ENCODE results near the gene C10orf90.

The C10orf90 gene

DNA sequence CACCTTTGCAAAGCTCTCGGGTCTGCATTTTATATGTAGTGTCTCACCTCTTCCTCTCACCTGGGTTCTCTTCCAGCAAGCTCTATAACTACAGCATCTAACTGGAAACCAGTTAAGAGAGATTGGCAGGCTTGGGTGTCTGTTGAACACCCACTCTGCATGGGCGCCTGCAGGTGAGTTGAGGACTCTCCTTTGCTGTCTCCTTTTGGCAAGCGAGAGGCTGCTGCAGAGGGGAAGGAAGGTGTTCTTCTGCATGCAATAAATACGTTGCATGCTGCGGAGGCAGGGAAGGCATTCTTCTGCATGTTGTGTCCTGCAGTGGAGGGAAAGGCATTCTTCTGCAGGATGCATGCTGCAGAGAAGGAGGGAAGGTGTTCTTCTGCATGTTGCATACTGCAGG lies 200.8 kb downstream of the C10orf90 start:
- no peak overlapping the region for H3K4me3 ChIP-seq (ENCODE audit: low read depth, low read length)

DNA sequence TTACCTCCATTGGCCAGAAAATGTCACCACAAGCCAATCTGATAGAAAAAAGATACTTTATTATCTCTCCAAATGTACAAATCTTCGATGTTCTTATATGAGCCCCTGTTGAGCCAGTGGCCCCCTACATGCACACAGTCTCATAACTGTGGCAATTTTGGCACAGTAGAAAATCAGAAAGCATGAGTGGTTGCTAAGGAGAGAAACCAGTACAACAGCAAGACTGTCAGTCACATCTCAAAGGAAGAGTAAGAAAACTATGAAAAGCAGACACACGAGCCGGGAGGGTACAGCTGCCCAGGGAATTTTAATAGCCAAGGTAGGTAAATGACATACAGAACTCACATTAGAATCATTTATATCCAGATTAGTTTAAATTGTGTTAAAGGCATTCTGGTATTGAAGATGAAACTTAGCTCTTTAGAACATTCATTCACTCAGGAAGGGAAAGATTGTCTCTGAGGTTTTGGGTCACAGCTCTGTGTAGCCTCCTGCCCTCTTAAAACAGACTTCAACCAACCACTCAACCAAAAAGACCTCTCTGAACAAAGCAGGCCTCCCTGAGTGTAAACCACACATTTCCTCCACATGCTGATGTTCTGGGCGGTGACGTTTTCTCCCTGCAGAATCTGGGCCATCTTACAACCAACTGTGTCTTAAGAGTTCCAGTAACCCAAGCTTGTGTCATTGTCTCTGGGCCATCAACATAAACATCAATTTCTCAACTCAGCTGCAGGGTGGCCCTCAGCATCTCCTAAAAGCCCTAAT lies 201.4 kb downstream of the C10orf90 start:
- H3K4me3 ChIP-seq (ENCODE audit: low read depth, low read length), result no peak overlapping the region

DNA sequence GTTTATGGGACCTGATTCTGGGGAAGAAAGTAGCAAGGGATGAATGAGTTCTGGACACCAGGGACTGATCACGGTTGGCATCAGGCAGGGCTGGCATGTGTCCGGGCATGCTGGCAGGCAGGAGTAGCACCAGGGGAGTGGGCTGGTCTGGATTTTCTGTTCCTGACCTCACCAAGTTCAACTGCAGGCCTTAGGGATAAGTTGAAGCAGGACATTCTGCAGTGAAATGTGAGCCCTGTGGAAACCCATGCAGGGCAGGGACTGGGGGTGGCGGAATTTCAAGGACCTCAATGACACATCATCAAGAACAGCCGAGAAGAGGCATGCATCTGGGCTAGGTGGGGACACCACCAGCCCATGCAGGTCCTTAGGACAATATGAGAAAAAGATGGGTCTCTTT lies 202.0 kb downstream of the C10orf90 start:
- no peak overlapping the region for H3K4me3 ChIP-seq (ENCODE audit: low read depth, low read length)

DNA sequence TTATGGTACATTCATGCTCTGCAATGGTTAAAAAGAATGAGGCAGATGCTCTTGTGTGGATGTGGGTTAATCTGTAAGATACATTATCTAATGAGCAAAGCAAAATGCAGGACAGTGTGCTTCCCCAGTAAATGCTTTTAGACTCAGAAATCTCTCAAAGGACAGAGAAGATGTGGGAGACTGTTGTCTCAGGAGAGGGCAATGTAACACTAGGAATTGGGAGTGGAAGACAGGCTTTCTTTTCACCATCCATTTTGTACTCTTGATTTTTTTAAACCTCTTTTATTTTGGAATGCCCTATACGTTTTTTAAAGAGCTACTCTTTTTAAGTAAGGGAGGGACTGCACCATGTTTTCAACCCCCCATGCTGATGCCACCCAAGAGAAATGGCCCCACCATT lies 204.7 kb downstream of the C10orf90 start:
- no peak overlapping the region for H3K4me3 ChIP-seq (ENCODE audit: low read depth, low read length)

DNA sequence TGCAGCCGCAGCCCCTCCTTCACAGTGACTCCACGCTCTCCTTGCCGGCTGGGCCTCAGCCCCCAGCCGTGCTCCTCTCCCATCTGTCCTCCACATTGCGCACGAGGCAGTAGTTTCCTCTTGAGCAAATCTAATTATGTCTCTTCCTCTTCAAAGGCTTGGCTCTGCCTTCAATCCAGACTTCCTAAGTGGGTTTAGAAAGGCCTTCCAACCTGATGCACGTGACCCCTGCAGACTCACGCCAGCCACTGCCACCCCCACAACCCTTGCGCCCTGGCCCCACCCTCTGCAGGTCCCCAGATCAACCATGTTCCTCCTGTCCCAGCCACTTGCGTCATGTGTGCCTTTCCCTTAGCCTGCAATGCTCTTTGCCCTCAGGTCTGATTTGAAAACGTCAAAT lies 207.2 kb downstream of the C10orf90 start:
- no peak overlapping the region for H3K4me3 ChIP-seq (ENCODE audit: low read depth, low read length)

DNA sequence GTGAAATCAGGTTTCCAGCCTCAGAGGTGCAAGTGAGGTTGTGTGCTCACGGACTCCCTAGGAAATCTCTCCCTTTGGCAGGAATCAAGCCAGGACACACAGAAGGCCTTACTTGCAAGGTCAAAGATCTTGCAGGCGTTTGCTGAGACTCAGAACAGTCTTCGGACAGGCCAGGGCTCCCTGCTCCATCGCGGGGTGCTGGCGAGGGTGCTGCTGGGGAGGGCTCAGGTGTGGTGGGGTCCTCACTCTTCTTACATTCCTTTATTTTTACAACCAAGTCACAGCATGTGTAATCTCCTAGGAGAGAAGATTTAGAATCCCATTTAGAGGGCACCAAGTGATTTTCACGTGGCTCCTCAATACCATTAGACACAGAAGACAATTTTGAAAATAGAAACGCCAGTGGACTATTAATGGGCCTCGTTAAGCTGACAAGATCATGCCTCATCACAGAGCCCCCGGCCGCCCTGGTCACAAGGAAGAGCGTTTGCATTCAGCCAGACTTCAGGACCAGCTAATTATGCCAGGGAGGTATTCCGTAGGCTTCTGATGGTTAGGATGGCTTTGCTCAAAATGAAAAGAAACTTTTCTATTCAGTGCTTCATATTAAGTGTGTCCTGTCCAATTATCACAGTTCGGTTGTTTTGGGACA lies 209.1 kb downstream of the C10orf90 start:
- H3K4me3 ChIP-seq (ENCODE audit: low read depth, low read length), result no peak overlapping the region

DNA sequence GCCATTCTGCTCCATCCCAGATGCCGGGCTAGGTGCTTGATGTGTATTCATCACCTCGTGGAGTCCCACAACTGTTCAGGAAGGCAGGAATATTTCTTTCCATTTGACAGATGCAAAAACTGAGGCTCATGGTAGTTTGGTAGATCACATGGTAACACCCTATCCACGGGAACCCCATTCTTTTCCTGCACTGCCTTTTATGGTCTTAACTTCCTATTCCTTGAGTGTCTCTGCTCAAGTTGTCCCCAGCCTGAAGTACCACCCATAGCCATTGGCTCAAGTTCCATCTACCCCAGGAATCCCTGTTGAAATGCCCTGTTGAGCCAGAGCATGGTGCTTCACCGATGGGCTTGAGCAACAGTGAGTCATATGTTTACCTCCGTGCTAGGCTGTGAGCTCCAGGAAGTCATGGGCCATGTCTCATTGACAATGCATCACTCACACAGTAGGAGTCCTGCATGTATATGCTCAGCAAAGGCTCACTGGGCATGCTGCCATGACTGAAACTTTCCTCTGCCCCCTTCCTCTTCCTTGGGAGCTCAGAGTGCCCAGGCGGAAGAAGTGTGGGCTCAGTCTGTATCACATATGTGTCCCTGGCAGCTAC lies 210.5 kb downstream of the C10orf90 start:
- H3K4me3 ChIP-seq (ENCODE audit: low read depth, low read length), result no peak overlapping the region

DNA sequence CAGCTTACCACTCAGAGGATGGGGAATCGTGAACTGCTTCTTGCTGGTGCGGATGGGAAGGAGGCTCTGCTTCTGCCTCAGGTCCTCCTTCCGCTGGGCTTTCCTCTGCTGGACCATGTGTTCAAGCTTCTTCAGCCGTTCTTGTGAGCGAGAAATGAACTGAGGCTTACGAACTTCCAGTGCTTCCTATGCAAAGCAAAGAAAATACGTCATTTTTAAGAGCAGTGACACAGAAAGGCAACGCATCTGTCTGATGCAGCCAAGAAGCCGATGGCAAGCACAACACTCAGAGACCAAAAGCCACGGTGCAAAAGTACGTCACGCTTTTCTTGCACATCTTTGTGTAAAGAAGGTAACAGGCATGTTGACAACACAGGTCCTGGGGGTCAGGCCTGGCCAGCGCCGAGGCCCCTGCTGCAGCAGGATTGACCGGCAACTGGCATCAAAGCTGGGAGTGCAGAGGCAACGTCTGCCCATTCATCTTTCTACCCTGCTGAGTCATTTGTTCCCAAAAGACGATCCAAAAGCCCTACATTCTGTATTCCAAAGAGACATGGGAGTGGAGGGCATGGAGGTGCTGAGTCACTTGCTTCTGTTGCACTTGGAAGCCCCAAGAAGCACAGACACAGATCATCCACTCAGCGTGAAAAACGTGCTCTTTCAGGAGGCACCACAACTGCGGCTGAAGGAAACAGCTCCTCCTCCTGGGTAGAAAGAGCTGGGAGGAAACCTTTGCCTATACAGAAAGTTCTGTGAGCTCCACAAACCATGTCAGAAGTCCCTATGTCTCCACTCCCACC lies 211.3 kb downstream of the C10orf90 start:
- no peak overlapping the region for H3K4me3 ChIP-seq (ENCODE audit: low read depth, low read length)

DNA sequence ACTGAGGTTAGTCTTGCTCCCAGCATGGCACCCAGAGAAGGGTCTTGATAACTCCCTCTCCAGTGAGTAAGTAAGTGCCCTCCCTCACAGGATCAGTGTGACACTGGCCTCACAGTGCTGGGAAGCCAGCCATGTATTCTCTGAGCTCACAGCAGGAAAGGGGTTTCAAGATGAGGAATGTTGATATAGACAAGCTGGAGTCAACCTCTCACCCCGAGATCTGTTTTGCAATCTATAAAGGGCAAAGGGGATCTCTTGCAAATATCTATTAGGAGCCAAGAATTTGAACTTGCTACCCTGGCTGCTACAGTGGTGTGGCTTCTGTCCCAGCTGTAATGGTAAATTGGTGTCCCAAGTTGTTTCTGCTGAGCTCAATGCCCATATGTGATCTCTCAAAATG lies 212.0 kb downstream of the C10orf90 start:
- H3K4me3 ChIP-seq (ENCODE audit: low read depth, low read length), result no peak overlapping the region

DNA sequence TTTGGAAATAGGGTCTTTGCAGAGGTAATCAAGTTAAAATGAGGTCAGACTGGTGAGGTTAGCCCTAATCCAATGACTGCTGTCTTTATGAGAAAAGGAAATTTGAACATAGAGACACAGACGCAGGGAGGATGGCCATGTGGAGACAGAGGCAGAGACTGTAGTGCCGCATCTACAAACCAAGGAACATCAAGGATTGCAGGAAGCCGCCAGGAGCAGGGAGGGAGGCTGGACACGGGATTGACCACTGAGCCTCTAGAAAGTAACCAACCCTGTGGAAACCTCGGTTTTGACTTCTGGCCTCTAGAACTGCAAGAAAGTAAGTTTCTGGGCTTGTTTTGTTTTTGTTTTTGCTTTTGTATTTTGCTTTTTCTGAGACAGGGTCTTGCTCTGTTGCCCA lies 213.9 kb downstream of the C10orf90 start:
- no peak overlapping the region for H3K4me3 ChIP-seq (ENCODE audit: low read depth, low read length)

DNA sequence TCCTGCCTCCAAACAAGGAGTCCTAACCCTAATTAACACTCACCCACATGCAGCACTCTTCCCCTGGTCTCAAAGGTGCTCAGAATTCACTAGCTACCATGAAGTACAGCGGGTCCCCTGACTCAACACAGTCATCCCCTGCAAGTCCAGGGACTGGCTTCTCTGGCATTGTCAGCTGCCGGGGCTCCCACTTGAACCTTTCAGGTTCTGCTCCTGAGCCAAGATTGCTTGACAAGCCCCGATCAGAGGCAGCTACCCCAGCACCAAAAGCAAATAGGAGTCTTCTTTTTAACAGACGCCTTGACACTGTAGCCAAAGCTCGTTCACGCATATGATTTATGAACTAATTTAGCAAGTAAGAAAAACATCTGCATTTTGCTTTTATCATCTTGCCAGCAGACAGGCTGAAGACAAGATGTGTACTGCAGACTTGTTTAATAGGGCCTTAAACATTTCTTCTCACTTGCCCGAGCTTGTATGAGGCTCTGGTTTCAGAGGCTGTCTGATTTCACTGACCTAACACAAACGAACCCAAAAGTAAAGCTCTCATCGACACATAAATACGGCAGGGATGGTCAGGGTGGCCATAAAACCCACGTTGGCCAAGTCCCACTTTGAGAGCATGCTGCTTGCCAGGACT lies 214.6 kb downstream of the C10orf90 start:
- H3K4me3 ChIP-seq (ENCODE audit: low read depth, low read length), result no peak overlapping the region

DNA sequence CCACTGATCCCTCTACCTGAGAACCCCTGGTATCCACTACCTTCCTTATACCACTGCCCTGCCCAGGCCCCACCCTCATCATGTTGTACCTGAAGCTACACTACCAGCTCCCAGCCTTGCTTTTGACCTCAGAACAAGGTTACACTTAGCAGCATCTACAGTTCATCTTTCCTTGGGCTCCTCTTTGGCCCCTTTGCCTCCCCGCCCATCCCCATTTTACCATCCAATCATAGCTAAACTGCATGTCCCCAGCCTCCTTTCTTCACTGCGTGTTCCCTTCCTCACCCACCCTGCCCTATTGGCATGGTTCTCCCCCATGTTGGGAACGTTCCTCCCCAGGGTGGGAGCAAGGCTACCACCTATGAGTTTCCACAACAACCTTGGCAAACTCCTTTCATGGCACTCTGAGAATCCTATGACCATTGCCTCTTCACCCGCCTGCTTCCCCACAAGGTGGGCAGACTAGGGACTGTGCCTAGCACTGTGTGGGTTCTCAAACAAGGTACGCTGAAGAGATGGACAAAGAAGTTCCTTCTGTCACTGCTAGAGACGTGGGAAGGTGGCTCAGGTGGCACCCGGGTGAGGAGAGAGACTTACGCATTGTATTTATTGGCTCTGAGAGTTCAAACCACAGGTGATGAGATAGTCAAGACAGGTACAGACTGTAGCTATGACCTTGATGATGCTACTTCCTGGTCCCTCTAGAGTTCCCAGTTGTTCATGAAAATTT lies 215.3 kb downstream of the C10orf90 start:
- H3K4me3 ChIP-seq (ENCODE audit: low read depth, low read length), result no peak overlapping the region

DNA sequence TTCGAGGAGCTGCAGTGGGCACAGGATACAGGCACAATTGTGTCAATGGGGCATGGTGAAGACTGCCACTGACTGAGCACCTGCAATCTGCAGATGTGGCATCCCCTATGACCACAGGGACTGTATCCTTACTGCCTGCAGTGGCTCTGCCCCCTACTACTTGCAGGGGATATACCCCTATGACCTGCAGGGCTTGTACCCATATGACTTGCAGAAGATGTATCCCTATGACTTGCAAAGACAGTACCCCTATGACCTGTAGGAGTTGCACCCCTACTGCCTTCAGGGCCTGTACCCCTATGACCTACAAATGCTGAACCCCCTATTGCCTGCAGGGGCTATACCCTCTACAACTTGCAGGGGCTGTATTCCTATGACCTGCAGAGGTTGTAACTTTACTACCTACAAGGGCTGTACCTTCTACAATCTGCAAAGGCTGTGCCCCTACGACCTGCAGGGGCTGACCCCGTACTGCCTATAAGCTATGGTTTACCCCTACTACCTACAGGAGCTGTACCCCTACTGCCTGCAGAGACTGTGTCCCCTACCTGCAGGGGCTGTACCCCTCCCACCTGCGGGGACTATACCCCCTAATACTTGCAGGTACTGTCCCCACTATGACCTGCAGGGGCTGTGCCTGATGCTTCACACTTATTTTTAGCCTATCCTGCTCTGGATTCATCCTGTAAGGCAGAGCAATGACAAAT lies 216.3 kb downstream of the C10orf90 start:
- H3K4me3 ChIP-seq (ENCODE audit: low read depth, low read length), result no peak overlapping the region

DNA sequence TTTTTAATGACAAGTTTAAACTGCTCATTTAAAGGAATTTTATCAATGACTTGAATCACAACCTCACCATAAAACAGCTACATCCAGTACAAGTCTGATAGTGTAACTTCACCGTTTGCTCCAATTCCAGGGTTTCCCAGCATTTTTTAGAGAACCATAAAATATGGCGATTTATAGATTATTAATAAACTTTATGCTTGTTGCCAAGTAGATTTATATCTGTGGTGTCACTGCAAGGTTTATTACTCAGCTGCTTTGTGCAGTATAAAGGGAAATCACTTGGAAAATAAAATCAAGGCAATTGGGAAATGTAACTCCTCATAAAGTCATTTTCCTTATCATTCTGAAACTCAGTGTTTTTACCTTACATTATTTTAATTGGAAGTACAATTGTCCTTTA lies 218.2 kb downstream of the C10orf90 start:
- no peak overlapping the region for H3K4me3 ChIP-seq (ENCODE audit: low read depth, low read length)

DNA sequence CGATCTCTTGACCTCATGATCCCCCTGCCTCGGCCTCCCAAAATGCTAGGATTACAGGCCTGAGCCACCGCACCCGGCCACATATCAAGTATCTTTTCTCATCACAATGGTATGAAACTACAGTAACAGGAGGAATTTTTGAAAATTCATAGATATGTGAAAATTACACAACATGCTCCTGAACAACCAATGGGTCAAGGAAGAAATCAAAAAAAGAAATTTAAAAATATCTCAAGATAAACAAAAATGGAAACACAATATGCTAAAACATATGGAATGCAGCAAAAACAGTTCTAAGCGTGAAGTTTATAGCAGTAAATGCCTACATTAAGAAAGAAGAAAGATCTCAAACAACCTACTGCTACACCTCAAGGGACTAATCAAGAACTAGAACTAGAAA lies 222.4 kb downstream of the C10orf90 start:
- no peak overlapping the region for H3K4me3 ChIP-seq (ENCODE audit: low read depth, low read length)

DNA sequence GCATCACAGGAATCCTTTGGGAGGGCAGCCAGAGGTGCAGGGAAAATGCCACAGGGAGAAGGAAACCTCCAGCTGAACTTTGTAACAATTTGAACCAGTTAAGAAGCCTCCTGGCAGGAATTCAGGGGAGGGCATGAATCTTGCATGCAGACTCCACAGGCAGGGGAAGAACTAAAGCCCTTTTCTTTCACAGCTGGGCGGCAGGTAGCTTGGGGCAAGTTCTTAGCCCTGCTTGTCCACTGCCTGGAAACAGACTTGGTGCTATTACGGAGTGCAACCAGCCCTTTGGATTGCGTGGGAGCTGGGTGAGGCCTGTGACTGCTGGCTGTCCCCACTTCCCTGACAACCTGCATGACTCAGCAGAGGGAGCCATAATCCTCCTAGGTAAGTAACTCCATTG lies 230.6 kb downstream of the C10orf90 start:
- H3K4me3 ChIP-seq (ENCODE audit: low read depth, low read length), result no peak overlapping the region

DNA sequence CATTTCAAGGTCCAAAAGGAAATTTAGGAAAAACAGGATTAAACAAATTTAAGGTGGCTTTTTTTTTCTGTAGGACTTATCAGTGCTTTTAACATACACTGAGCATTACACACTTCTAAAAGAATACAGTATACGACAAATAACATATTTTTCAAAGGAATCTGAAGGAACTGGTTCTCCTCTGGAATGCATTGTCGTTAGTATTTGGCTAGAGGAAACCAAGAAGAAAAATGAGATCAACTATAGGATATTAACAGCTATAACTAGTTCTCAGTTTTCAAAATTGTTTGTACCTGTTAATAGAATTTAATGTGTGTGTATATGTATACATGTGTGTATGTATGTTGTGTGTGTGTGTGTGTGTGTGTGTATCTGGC lies 232.1 kb downstream of the C10orf90 start:
- no peak overlapping the region for H3K4me3 ChIP-seq (ENCODE audit: low read depth, low read length)

DNA sequence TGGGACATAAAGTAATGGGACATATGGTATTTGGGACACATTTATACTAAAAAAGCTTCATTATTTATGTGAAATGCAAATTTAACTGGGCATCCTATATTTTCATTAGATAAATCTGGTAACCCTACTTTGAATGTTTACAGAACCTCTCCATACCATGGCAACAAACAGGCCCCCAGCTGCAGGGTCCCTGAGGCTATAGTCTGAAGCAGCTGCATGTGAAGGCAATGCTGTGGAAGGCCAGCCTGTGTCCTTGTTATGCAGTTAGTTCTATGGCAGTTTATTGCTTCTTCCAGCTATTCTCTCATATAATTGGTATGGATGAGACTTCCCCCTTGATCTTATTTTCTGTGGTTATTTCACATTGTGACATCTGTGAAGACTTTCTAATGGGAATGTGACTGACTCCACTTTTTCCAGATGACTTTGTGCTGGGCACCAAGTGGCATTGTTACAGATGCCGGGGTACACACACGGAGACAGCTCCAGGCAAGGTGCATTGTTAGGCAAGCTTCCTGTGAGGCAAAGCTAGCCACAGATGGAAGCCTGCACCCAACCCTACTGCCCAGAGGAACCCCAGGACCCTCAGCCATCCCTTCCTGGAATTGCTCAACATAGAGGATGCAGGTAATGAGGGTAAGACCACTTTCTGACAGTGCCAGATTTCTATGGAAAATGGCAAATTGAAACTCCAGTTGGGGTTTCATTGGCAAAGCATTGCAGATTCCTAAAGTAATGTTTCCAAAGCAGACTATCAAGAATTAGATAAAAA lies 232.7 kb downstream of the C10orf90 start:
- H3K4me3 ChIP-seq (ENCODE audit: low read depth, low read length), result no peak overlapping the region

DNA sequence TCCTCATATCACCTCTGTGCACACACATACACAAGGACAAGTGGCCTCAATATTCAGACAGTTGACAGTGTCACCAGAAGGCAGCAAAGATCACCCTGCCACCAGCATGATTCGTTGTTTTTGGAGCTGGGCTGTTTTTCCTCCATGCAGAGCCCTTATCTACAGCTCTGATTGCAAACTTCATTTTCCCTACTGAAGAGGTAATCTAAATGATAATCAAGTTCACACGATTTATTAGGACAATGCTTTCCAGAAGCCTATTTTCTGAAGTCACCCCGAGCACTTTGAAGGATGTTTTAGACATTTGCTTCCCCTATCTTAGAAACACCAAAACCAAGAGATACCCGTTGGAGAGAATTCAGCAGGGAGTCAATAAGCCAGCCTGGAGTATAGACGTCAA lies 236.3 kb downstream of the C10orf90 start:
- no peak overlapping the region for H3K4me3 ChIP-seq (ENCODE audit: low read depth, low read length)
